ENCODE results near the gene BRD2.

Gene BRD2

DNA sequence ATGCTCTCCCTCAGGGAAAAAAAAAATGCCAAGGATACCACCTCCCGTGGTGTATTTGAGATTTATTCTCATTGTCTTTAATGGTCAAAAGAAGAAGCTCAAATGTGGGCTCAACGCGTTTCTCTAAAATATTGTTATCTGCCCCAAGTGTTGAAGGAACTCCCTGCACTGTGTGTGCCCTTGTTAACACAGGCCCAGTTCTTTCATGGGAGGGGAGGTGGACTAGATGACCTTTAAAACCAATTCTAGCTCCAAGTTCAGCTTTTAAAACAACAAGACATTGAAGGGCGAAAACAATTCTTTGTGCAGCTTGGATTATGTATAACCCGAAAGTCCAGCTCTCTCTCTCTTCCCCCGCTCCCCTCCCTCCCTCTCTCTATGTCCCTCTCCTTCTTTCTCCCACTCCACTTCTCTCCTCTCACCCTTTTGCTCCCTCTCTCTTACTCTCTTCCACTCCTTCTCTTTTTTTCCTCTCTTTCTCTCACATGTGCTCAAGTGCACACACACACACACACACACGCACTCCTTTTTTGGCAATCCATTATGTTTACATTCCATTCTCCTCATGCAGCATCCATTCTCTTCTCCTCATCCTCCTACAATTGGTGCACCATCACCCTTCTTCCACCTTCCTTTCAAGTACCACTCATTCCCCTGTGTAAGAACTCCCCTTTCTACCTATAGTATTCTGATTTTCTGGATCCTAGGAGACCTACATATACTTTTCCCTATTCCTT lies 36.1 kb upstream of the BRD2 start:
- DNase-seq (ENCODE audit: low spot score) (no peak), ATAC-seq (ENCODE audit: low read depth) (no peak)
- peaks cover 6% of the 10 kb centered on the region for H3K27me3 ChIP-seq (ENCODE audit: insufficient read depth, poor library complexity, severe bottlenecking)
- no peaks in the 10 kb centered on the region for H3K4me1 ChIP-seq (ENCODE audit: insufficient read depth, poor library complexity, severe bottlenecking)
- no peak overlapping the region for H3K4me3 ChIP-seq (ENCODE audit: severe bottlenecking)
- TF ChIP-seq CTCF (IDR thresholded peaks at IDR 0.05; ENCODE audit: poor library complexity, severe bottlenecking): no peak
- H3K9me3 ChIP-seq (ENCODE audit: severe bottlenecking): no peaks in the 10 kb centered on the region
- no peak overlapping the region for H3K27ac ChIP-seq (ENCODE audit: poor library complexity, severe bottlenecking)
- H3K36me3 ChIP-seq (ENCODE audit: low read depth): no peaks in the 10 kb centered on the region

DNA sequence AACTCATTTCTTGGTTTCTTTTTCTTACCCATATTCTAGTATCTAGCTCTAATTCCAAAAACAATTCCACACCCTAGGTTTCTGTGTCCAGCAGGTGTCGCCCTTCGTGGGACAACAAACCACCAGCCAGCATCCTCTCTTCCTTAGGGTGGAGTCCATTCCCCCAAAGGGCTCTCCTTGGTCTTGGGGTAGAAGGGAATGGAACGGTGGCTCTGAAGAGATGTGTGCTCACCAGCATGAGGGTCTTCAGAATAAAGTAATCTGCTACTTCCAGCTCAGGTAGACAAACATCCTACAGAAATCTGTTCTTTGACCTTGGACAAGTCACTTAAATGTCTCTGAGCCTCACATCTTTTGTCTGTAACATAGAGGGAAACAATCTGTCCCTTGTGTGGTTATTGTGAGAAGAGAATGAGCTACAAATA lies 34.7 kb upstream of the BRD2 start:
- TF ChIP-seq CTCF (IDR thresholded peaks at IDR 0.05; ENCODE audit: poor library complexity, severe bottlenecking): peak; percentile 86
- Histone ChIP-seq H3K27me3 (ENCODE audit: insufficient read depth, poor library complexity, severe bottlenecking) (peaks cover 9% of the 10 kb centered on the region), H3K4me1 (ENCODE audit: insufficient read depth, poor library complexity, severe bottlenecking) (no peaks in the 10 kb centered on the region), H3K36me3 (ENCODE audit: low read depth) (no peaks in the 10 kb centered on the region), H3K9me3 (ENCODE audit: severe bottlenecking) (no peaks in the 10 kb centered on the region), H3K27ac (ENCODE audit: poor library complexity, severe bottlenecking) (no peak overlapping the region), H3K4me3 (ENCODE audit: severe bottlenecking) (no peak overlapping the region)
- DNase-seq (ENCODE audit: low spot score) (no peak), ATAC-seq (ENCODE audit: low read depth) (peak; percentile 55; the same call in 1 of the 3 replicates)

- ATAC-seq (ENCODE audit: low read depth) (no peak), DNase-seq (ENCODE audit: low spot score) (no peak)
- Histone ChIP-seq H3K9me3 (ENCODE audit: severe bottlenecking) (no peaks in the 10 kb centered on the region), H3K27ac (ENCODE audit: poor library complexity, severe bottlenecking) (no peak overlapping the region), H3K27me3 (ENCODE audit: insufficient read depth, poor library complexity, severe bottlenecking) (peaks cover 3% of the 10 kb centered on the region), H3K36me3 (ENCODE audit: low read depth) (no peaks in the 10 kb centered on the region), H3K4me1 (ENCODE audit: insufficient read depth, poor library complexity, severe bottlenecking) (no peaks in the 10 kb centered on the region), H3K4me3 (ENCODE audit: severe bottlenecking) (no peak overlapping the region)
- no peak for TF ChIP-seq CTCF (IDR thresholded peaks at IDR 0.05; ENCODE audit: poor library complexity, severe bottlenecking)
These were observed 32.7 kb upstream of the BRD2 start for GRCh38 chr6:32935551-32936238.

- Histone ChIP-seq H3K27ac (ENCODE audit: poor library complexity, severe bottlenecking) (no peak overlapping the region), H3K4me1 (ENCODE audit: insufficient read depth, poor library complexity, severe bottlenecking) (no peaks in the 10 kb centered on the region), H3K9me3 (ENCODE audit: severe bottlenecking) (no peaks in the 10 kb centered on the region), H3K4me3 (ENCODE audit: severe bottlenecking) (no peak overlapping the region), H3K36me3 (ENCODE audit: low read depth) (no peaks in the 10 kb centered on the region), H3K27me3 (ENCODE audit: insufficient read depth, poor library complexity, severe bottlenecking) (peaks cover 3% of the 10 kb centered on the region)
- TF ChIP-seq CTCF (IDR thresholded peaks at IDR 0.05; ENCODE audit: poor library complexity, severe bottlenecking): no peak
- no peak for ATAC-seq (ENCODE audit: low read depth)
- DNase-seq (ENCODE audit: low spot score): no peak
These were observed 31.9 kb upstream of the BRD2 start for GRCh38 chr6:32936239-32937152.

All from RWPE2 (cell line).